ENCODE data around the gene CATSPERD. TPM values are rescaled to one million over a fixed set of nuclear protein-coding genes. Genes with fewer than 3 reads are reported as not detected.
"Not testable (repeated sequence)": the region's sequence is repeated elsewhere in the genome, so short reads cannot be mapped to it uniquely, and the experiment has no call there.

CATSPERD gene
- total RNA-seq, 3 donors from 2014 or later = not detected

GRCh38 chr19:5686647-5687359 lies 33.6 kb upstream of the CATSPERD start:
- DNase-seq (ENCODE audit: low spot score in 2 of 2) = peak; percentile 94 to 99
- intact Hi-C loops (cut with DNase I; ENCODE audit: low total_unique reads) = no loop called here
- Histone ChIP-seq H3K36me3 (no peaks in the 10 kb centered on the region), H3K4me3 (peak overlapping the region; percentile 51 to 78 (median 65)), H3K27ac (peak overlapping the region; percentile 73 to 90), H3K4me1 (peaks cover 2 to 6% of the 10 kb centered on the region in 2 donors), H3K27me3 (no peaks in the 10 kb centered on the region), H3K9me3 (no peaks in the 10 kb centered on the region)
- TF ChIP-seq POLR2AphosphoS5 (IDR thresholded peaks at IDR 0.05) = peak in 2 of 3 donors; percentile 23 to 44
- no peak for TF ChIP-seq POLR2A (IDR thresholded peaks at IDR 0.05)
- peak; percentile 71 to 82 (median 81) for TF ChIP-seq CTCF (IDR thresholded peaks at IDR 0.05)

GRCh38 chr19:5687360-5688198 lies 32.9 kb upstream of the CATSPERD start:
- Histone ChIP-seq H3K4me1 (peaks cover 7 to 8% of the 10 kb centered on the region in 2 donors), H3K4me3 (peak overlapping the region; percentile 51 to 78 (median 65)), H3K36me3 (no peaks in the 10 kb centered on the region), H3K9me3 (no peaks in the 10 kb centered on the region), H3K27me3 (no peaks in the 10 kb centered on the region), H3K27ac (peak overlapping the region; percentile 73 to 90)
- no peak for TF ChIP-seq POLR2A (IDR thresholded peaks at IDR 0.05)
- peak in 1 of 3 donors; percentile 4 for TF ChIP-seq CTCF (IDR thresholded peaks at IDR 0.05)
- peak in 1 of 3 donors; percentile 3 for TF ChIP-seq POLR2AphosphoS5 (IDR thresholded peaks at IDR 0.05)
- intact Hi-C loops (cut with DNase I; ENCODE audit: low total_unique reads) = no loop called here
- no peak for DNase-seq (ENCODE audit: low spot score in 2 of 2)

- H3K27me3 ChIP-seq; H3K27ac ChIP-seq; H3K36me3 ChIP-seq; intact Hi-C loops (cut with DNase I; ENCODE audit: low total_unique reads); H3K9me3 ChIP-seq; H3K4me1 ChIP-seq; DNase-seq (ENCODE audit: low spot score in 2 of 2): not testable (repeated sequence)
- peak overlapping the region in 1 of 3 donors; percentile 65 for H3K4me3 ChIP-seq
Measured at GRCh38 chr19:5688262-5688881, 32.1 kb upstream of the CATSPERD start.

GRCh38 chr19:5690125-5690954 lies 30.1 kb upstream of the CATSPERD start, which contains the start of gene RPL36:
RPL36 (plus strand) TSS chr19:5690295; CDS start chr19:5690508, 213 bp downstream.
- Histone ChIP-seq H3K27me3 (no peaks in the 10 kb centered on the region), H3K27ac (peak within 1 kb of the TSS; percentile 97), H3K4me3 (peak within 1 kb of the TSS; percentile 81 to 99 (median 85)), H3K36me3 (peaks cover 8% of the 10 kb centered on the region), H3K9me3 (no peaks in the 10 kb centered on the region), H3K4me1 (peaks cover 7 to 8% of the 10 kb centered on the region in 2 donors)
- DNase-seq (ENCODE audit: low spot score in 2 of 2) = peak; percentile 97 to 99
- intact Hi-C loops (cut with DNase I; ENCODE audit: low total_unique reads) = loop anchor here (10.0 kb wide), 1 partner anchor 1054 kb away; no protein-coding TSS in a partner anchor
- TF ChIP-seq POLR2A (IDR thresholded peaks at IDR 0.05) (peak; percentile 82), CTCF (IDR thresholded peaks at IDR 0.05) (peak; percentile 97 to 99 (median 98)), POLR2AphosphoS5 (IDR thresholded peaks at IDR 0.05) (peak; percentile 96 to 98 (median 97))

Data from breast epithelium (tissue), 4 donors.